NK-92 (cell line): Measurements from ENCODE around the gene TESK2.
"Not testable (repeated sequence)": the region's sequence is repeated elsewhere in the genome, so short reads cannot be mapped to it uniquely, and the experiment has no call there.

Experiments used
- DNase-seq: peaks from one replicate; lab custom pipeline; 2025; ENCODE audit not compliant: unreplicated experiment; lab: John Stamatoyannopoulos, UW

TESK2 gene

GRCh38 chr1:45414746-45415145, 76.2 kb downstream of the TESK2 start:
- no peak for DNase-seq

GRCh38 chr1:45412899-45413298, 78.1 kb downstream of the TESK2 start:
- no peak for DNase-seq

- DNase-seq: no peak
Measured at GRCh38 chr1:45411510-45411899, 79.5 kb downstream of the TESK2 start.

GRCh38 chr1:45410850-45411509, 80.0 kb downstream of the TESK2 start:
- no peak for DNase-seq

GRCh38 chr1:45409276-45409675, 81.7 kb downstream of the TESK2 start:
- DNase-seq: no peak

- DNase-seq: no peak
Measured at GRCh38 chr1:45407629-45408287, 83.2 kb downstream of the TESK2 start.

- DNase-seq: no peak
Measured at GRCh38 chr1:45405636-45406035, 85.3 kb downstream of the TESK2 start.

GRCh38 chr1:45403718-45404117, 87.2 kb downstream of the TESK2 start:
- DNase-seq: no peak

- no peak for DNase-seq
Measured at GRCh38 chr1:45403298-45403697, 87.7 kb downstream of the TESK2 start.

GRCh38 chr1:45401524-45401923, 89.4 kb downstream of the TESK2 start:
- no peak for DNase-seq

- DNase-seq: no peak
Measured at GRCh38 chr1:45400049-45400448, 90.9 kb downstream of the TESK2 start.

GRCh38 chr1:45397285-45397684, 93.7 kb downstream of the TESK2 start:
- DNase-seq: no peak

- no peak for DNase-seq
Measured at GRCh38 chr1:45395582-45395981, 95.4 kb downstream of the TESK2 start.

GRCh38 chr1:45395051-45395450, 95.9 kb downstream of the TESK2 start:
- no peak for DNase-seq

- no peak for DNase-seq
Measured at GRCh38 chr1:45394342-45394741, 96.6 kb downstream of the TESK2 start.

GRCh38 chr1:45393718-45394302, 97.2 kb downstream of the TESK2 start:
- no peak for DNase-seq

GRCh38 chr1:45386219-45386618, 104.7 kb downstream of the TESK2 start:
- DNase-seq: no peak

GRCh38 chr1:45385302-45385701, 105.7 kb downstream of the TESK2 start:
- no peak for DNase-seq

- not testable (repeated sequence) for DNase-seq
Measured at GRCh38 chr1:45384213-45384612, 106.8 kb downstream of the TESK2 start.

- no peak for DNase-seq
Measured at GRCh38 chr1:45383191-45383590, 107.8 kb downstream of the TESK2 start.

GRCh38 chr1:45381243-45381642, 109.7 kb downstream of the TESK2 start:
- no peak for DNase-seq

- DNase-seq: no peak
Measured at GRCh38 chr1:45380730-45381129, 110.2 kb downstream of the TESK2 start.

- no peak for DNase-seq
Measured at GRCh38 chr1:45380125-45380524, 110.8 kb downstream of the TESK2 start.
